ENCODE data around the gene PRSS22. TPM values are rescaled to one million over a fixed set of nuclear protein-coding genes. Genes with fewer than 3 reads are reported as not detected.
A peak's percentile ranks its signal among the peaks of the same experiment; 100 is the strongest.

PRSS22 gene
- total RNA-seq, 1 donor from 2014 or later: 22.8 TPM

- no peaks in the 10 kb centered on the region for H3K9me3 Mint-ChIP-seq
- H3K27me3 Mint-ChIP-seq (ENCODE audit: low read depth): peaks cover 35% of the 10 kb centered on the region
- no peak overlapping the region for H3K4me3 Mint-ChIP-seq
- no peak for DNase-seq (ENCODE audit: low spot score in 2 of 2, unreplicated experiment in 2 of 2)
- H3K27ac Mint-ChIP-seq: no peak overlapping the region
- no peaks in the 10 kb centered on the region for H3K4me1 Mint-ChIP-seq
- TF ChIP-seq, protein P1, sequence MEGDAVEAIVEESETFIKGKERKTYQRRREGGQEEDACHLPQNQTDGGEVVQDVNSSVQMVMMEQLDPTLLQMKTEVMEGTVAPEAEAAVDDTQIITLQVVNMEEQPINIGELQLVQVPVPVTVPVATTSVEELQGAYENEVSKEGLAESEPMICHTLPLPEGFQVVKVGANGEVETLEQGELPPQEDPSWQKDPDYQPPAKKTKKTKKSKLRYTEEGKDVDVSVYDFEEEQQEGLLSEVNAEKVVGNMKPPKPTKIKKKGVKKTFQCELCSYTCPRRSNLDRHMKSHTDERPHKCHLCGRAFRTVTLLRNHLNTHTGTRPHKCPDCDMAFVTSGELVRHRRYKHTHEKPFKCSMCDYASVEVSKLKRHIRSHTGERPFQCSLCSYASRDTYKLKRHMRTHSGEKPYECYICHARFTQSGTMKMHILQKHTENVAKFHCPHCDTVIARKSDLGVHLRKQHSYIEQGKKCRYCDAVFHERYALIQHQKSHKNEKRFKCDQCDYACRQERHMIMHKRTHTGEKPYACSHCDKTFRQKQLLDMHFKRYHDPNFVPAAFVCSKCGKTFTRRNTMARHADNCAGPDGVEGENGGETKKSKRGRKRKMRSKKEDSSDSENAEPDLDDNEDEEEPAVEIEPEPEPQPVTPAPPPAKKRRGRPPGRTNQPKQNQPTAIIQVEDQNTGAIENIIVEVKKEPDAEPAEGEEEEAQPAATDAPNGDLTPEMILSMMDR (IDR thresholded peaks at IDR 0.05; ENCODE audit: unreplicated experiment): no peak
- H3K36me3 Mint-ChIP-seq: no peaks in the 10 kb centered on the region
Measured at GRCh38 chr16:2874032-2874911, 16.3 kb upstream of the PRSS22 start.

DNA sequence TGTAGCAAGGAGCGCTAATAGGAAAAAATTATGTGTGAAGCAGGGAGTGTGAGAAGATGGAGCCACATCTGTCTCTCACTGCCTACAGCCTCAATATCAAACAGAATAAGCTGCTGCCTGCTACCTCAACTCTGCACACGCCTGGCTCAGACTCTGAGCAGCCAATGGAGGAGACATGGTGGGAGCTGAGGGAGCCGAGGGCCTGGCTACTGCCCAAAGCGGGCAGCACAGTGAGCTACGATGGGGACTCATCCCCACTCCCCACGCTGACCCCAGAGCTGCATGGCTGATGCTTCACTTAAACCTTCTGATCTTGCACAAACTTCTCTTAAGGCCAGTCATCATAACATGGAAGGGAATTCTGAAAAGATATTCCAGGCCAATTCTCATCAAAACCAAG is 14.0 kb upstream of the PRSS22 start:
- DNase-seq (ENCODE audit: low spot score in 2 of 2, unreplicated experiment in 2 of 2): no peak
- H3K4me1 Mint-ChIP-seq: peaks cover 6% of the 10 kb centered on the region
- peaks cover 40% of the 10 kb centered on the region for H3K27me3 Mint-ChIP-seq (ENCODE audit: low read depth)
- no peaks in the 10 kb centered on the region for H3K9me3 Mint-ChIP-seq
- TF ChIP-seq, protein P1 (IDR thresholded peaks at IDR 0.05; ENCODE audit: unreplicated experiment): no peak
- H3K36me3 Mint-ChIP-seq: no peaks in the 10 kb centered on the region
- no peak overlapping the region for H3K27ac Mint-ChIP-seq
- H3K4me3 Mint-ChIP-seq: no peak overlapping the region

GRCh38 chr16:2867987-2868789 is 10.2 kb upstream of the PRSS22 start:
- Mint-ChIP-seq H3K36me3 (no peaks in the 10 kb centered on the region), H3K4me3 (peak overlapping the region; percentile 79), H3K9me3 (no peaks in the 10 kb centered on the region), H3K27me3 (ENCODE audit: low read depth) (peaks cover 53% of the 10 kb centered on the region), H3K4me1 (peaks cover 6% of the 10 kb centered on the region), H3K27ac (peak overlapping the region; percentile 82)
- DNase-seq (ENCODE audit: low spot score in 2 of 2, unreplicated experiment in 2 of 2): peak; percentile 86 to 98
- TF ChIP-seq, protein P1 (IDR thresholded peaks at IDR 0.05; ENCODE audit: unreplicated experiment): peak; percentile 97

DNA sequence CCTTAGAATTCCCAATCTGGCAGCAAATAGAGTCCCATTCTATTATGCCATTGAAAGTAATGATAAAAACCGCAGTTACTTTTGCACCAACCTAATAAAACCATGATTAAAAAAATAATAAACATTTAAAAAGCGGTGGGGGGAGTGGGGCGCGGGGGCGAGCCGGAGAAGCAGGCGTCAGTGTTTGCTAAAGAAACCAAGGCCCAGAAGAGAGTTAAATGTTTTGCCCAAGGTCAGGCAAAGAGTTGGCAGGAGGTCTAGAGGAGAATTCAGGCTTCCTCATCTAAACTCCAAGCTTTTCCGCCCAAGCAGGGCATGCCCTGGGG is 9.7 kb upstream of the PRSS22 start:
- TF ChIP-seq, protein P1 (IDR thresholded peaks at IDR 0.05; ENCODE audit: unreplicated experiment): no peak
- DNase-seq (ENCODE audit: low spot score in 2 of 2, unreplicated experiment in 2 of 2): no peak
- Mint-ChIP-seq H3K27ac (no peak overlapping the region), H3K36me3 (no peaks in the 10 kb centered on the region), H3K4me1 (peaks cover 6% of the 10 kb centered on the region), H3K9me3 (no peaks in the 10 kb centered on the region), H3K4me3 (peak overlapping the region; percentile 79), H3K27me3 (ENCODE audit: low read depth) (peaks cover 53% of the 10 kb centered on the region)

- DNase-seq (ENCODE audit: low spot score in 2 of 2, unreplicated experiment in 2 of 2): no peak
- no peak overlapping the region for H3K27ac Mint-ChIP-seq
- H3K27me3 Mint-ChIP-seq (ENCODE audit: low read depth): peaks cover 52% of the 10 kb centered on the region
- TF ChIP-seq, protein P1 (IDR thresholded peaks at IDR 0.05; ENCODE audit: unreplicated experiment): no peak
- no peaks in the 10 kb centered on the region for H3K36me3 Mint-ChIP-seq
- H3K9me3 Mint-ChIP-seq: peaks cover under 1% of the 10 kb centered on the region
- H3K4me3 Mint-ChIP-seq: no peak overlapping the region
- peaks cover 6% of the 10 kb centered on the region for H3K4me1 Mint-ChIP-seq
Measured at GRCh38 chr16:2866431-2866830, 8.5 kb upstream of the PRSS22 start.

Measured in mesothelial cell of epicardium (in vitro differentiated cells).